ENCODE measurements around the gene TMEM236. TPM values are rescaled to one million over a fixed set of nuclear protein-coding genes. Genes with fewer than 3 reads are reported as not detected.

The TMEM236 gene
- total and polyA plus RNA-seq, 7 donors = 0.15 to 1.0 (median 0.59) TPM

DNA sequence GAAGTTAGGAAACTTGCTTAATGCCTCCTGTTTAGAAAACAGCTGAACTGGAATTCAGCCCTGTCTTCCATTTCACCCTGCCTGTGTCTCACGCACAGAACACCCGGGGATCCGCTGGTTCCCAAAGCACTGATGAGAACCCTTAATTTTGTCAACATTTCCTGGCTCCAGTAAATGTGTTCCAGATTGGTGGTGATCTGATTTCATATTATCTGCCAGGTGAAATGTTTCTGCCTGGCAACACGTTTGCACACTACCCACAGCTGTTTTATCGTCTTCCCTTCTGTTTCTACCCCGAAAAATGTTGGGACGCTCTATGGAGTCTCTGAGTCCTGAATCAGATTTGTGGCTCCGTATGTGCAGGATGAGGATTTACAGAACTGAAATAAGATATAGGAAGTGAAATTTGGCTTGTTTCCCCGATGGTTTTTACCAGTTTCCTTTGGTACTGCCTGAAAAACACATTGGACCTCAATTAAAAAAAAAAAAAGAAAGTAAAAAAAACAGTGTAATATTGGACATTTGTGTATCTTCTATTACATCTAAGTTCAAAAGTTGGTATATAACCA is 86.2 kb downstream of the TMEM236 start:
- TF ChIP-seq, protein P1, sequence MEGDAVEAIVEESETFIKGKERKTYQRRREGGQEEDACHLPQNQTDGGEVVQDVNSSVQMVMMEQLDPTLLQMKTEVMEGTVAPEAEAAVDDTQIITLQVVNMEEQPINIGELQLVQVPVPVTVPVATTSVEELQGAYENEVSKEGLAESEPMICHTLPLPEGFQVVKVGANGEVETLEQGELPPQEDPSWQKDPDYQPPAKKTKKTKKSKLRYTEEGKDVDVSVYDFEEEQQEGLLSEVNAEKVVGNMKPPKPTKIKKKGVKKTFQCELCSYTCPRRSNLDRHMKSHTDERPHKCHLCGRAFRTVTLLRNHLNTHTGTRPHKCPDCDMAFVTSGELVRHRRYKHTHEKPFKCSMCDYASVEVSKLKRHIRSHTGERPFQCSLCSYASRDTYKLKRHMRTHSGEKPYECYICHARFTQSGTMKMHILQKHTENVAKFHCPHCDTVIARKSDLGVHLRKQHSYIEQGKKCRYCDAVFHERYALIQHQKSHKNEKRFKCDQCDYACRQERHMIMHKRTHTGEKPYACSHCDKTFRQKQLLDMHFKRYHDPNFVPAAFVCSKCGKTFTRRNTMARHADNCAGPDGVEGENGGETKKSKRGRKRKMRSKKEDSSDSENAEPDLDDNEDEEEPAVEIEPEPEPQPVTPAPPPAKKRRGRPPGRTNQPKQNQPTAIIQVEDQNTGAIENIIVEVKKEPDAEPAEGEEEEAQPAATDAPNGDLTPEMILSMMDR (IDR thresholded peaks at IDR 0.05) = no peak
- intact Hi-C loops (cut with DNase I) = no loop called here
- DNase-seq (no peak), ATAC-seq (no peak)
- no peaks in the 10 kb centered on the region for H3K36me3 ChIP-seq (ENCODE audit: insufficient read depth in 1 of 2, low read depth in 1 of 2)
- H3K4me3 ChIP-seq = no peak overlapping the region
- peaks cover 0 to 5% (median 4%) of the 10 kb centered on the region in 3 donors for H3K27me3 ChIP-seq (ENCODE audit: insufficient read depth in 3 of 3, low read length in 2 of 3)
- no peaks in the 10 kb centered on the region for H3K9me3 ChIP-seq
- H3K4me1 ChIP-seq = no peaks in the 10 kb centered on the region
- 19 to 29% (median 21%) methylated on average over 9 of the region's 9 CpGs for WGBS, 3 donors
- no peak overlapping the region for H3K27ac ChIP-seq

DNA sequence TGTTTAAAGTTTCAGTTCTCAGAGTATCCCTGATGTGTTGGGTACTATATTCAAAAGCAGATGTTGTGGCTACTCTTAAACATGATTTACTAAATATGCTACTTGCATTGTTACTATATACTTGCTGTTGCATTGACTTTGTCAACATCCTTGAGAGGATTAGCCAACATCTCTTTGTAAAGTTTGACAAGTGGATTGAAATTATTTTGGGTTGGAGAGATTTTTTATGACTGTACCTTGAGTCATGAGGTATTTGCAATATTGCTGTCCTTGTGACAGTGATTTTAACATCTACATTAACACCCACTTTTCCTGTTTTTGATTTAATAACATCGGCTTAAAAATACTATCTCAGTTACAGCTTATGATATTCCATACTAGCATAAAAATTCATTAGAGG is 89.0 kb downstream of the TMEM236 start:
- H3K9me3 ChIP-seq = no peaks in the 10 kb centered on the region
- whole genome bisulfite sequencing, 3 donors = 89 to 98% (median 95%) methylated on average over 1 of the region's 1 CpG
- H3K27me3 ChIP-seq (ENCODE audit: insufficient read depth in 3 of 3, low read length in 2 of 3) = peaks cover 0 to 5% (median 0%) of the 10 kb centered on the region in 3 donors
- no peak overlapping the region for H3K4me3 ChIP-seq
- ATAC-seq (no peak), DNase-seq (no peak)
- no peaks in the 10 kb centered on the region for H3K36me3 ChIP-seq (ENCODE audit: insufficient read depth in 1 of 2, low read depth in 1 of 2)
- TF ChIP-seq, protein P1 (IDR thresholded peaks at IDR 0.05) = no peak
- H3K27ac ChIP-seq = no peak overlapping the region
- intact Hi-C loops (cut with DNase I) = loop anchor here in 1 of 2 donors (5.0 kb wide), 1 partner anchor 376 kb away; no protein-coding TSS in a partner anchor
- H3K4me1 ChIP-seq = no peaks in the 10 kb centered on the region

DNA sequence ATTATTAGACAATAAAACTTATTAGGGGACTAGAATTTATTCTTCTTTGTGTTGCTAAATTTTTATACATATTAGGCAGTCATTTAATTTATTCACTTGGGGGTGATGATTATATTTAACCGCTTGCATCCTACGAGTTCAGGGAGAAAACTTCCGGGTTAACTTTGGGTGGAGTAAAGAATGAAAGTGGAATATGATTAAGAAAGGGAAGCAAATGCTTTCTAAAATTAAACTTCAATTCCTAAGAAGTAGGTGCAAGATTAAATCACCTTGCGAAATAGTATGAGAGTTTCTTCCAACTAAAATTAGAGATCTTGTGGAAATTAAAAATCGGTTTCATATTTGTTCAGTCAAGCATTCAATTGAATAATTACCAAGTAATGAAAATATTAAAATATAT is 90.6 kb downstream of the TMEM236 start:
- no peaks in the 10 kb centered on the region for H3K4me1 ChIP-seq
- H3K36me3 ChIP-seq (ENCODE audit: insufficient read depth in 1 of 2, low read depth in 1 of 2) = no peaks in the 10 kb centered on the region
- no peaks in the 10 kb centered on the region for H3K27me3 ChIP-seq (ENCODE audit: insufficient read depth in 3 of 3, low read length in 2 of 3)
- WGBS, 3 donors = 82 to 89% (median 84%) methylated on average over 5 of the region's 5 CpGs
- H3K9me3 ChIP-seq = no peaks in the 10 kb centered on the region
- DNase-seq (no peak), ATAC-seq (no peak)
- intact Hi-C loops (cut with DNase I) = loop anchor here in 1 of 2 donors (5.0 kb wide), 1 partner anchor 375 kb away; no protein-coding TSS in a partner anchor
- H3K4me3 ChIP-seq = no peak overlapping the region
- no peak overlapping the region for H3K27ac ChIP-seq
- TF ChIP-seq, protein P1 (IDR thresholded peaks at IDR 0.05) = no peak

DNA sequence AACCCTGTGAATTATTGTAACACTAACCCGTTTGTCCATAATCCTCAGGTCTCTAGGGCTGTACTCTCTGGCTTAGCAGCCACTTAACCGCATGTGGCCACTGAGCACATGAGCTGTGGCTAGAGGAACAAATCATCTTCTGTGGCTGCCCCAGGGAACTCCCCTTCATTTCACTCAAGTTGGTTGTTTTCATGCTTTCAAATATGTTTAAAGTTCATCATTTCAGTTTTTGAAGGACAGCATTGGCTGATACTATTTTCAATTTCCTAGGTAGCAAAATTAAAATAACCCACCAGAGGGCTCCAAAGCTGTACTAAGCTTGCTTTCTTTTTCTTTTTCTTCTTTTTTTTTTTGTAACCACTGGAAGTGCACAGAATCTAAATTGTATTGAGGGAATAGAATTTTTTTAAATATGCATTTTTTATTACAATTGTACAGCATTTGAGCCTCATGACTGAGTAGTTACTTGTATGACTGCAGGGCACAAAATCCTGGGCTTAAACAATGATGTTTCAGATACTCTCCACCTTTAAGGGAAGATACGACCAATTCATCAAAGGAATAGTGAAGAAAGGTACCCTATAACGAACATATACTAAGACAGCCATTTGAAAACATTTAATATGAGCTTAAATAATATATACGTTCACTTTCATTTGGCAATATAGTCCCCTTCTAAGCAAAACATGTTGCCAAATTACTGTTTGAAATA is 95.7 kb downstream of the TMEM236 start:
- WGBS, 3 donors = 36 to 57% (median 37%) methylated on average over 5 of the region's 5 CpGs
- TF ChIP-seq, protein P1 (IDR thresholded peaks at IDR 0.05) = peak; percentile 20
- Histone ChIP-seq H3K9me3 (no peaks in the 10 kb centered on the region), H3K36me3 (ENCODE audit: insufficient read depth in 1 of 2, low read depth in 1 of 2) (no peaks in the 10 kb centered on the region), H3K27me3 (ENCODE audit: insufficient read depth in 3 of 3, low read length in 2 of 3) (no peaks in the 10 kb centered on the region), H3K27ac (no peak overlapping the region), H3K4me1 (no peaks in the 10 kb centered on the region), H3K4me3 (no peak overlapping the region)
- ATAC-seq (no peak), DNase-seq (no peak)
- intact Hi-C loops (cut with DNase I) = no loop called here

Data from psoas muscle (tissue), 8 donors.